CD4-positive, alpha-beta T cell treated with Interleukin-2 at 100 ng/mL for 4 hours (primary cell): Measurements from ENCODE around the gene SCAF4.
"Not testable (repeated sequence)": the region's sequence is repeated elsewhere in the genome, so short reads cannot be mapped to it uniquely, and the experiment has no call there.

Source experiments
- DNase-seq: peaks from one replicate; pipeline ENCODE4 v3.0.0-alpha.2; 2020; ENCODE audit warnings: low spot score

The SCAF4 gene

GRCh38 chr21:31641416-31641922 is 90.4 kb downstream of the SCAF4 start:
- no peak for DNase-seq

GRCh38 chr21:31636874-31637273 is 95.0 kb downstream of the SCAF4 start:
- DNase-seq: no peak

- no peak for DNase-seq
These were observed 96.9 kb downstream of the SCAF4 start for GRCh38 chr21:31634993-31635392.

GRCh38 chr21:31631881-31632280 is 100.0 kb downstream of the SCAF4 start:
- not testable (repeated sequence) for DNase-seq

DNA sequence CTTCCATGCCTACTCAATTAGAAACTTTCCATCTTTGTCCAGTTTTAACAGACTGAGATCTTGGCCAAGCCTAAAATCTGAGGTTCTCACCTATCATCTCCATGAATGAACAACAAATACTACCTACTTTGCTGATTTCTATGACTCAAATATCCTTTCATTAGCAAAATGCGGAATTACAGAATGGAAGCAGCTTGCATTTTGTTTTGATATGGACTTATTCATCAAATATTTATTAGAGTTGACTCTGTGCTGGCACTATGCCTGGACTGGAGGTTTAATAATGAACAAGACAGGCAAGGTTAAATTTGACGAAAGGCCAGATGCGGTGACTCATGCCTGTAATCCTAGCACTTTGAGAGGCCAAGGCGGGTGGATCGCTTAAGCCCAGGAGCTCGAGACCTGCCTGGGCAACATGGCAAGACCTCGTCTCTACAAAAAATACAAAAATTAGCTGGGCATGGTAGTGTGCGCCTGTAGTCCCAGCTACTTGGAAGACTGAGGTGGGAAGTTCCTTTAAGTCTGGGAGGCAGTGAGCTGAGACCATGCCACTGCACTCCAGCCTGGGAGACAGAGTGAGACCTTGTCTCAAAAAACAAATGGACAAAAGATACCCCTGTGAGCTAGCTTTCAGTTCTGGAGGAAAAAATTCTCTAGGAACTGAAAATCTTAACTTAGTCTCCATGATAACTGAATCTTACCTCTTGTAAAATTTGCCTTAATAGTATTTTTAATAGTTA is 101.8 kb downstream of the SCAF4 start:
- no peak for DNase-seq

DNA sequence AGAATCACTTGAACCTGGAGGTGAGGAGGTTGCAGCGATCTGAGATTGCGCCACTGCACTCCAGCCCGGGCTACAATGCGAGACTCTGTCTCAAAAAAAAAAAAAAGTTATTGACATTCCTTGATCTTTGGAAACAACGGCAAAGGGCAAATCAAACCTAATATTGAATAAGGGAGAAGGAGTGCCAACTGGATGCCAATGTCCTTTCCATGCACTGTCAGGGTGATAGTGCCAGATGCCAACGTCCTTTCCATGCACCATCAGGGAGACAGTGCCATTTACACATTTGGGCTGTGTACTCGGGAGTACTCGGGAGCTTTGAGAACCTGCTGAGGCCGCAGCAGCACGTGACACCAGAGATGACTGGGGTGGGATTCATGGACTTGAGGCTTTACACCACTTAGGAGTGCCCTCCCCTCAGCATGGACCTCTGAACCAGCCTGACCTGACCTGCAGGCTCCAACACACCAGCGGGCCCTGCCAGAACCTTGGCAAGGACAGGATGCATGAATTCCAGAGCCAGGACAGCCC is 106.9 kb downstream of the SCAF4 start:
- no peak for DNase-seq

DNA sequence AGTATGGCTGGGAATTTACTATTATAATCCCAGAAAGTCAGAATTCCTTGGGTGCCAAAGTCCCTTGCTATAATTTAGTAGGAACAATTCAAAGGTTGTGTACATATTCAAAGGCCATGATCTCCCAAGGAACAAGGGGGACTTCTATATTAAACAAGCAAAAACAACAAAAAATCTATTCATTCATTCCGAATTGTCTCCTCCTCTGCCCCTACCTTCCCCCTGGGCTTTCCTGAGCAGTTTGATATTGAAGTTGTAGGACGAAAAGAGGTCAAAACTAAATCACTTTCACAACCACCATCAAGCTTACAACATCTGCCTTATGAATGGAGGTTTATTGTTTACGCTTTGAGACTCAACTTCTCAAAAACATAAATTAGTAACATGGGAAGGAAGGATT is 107.7 kb downstream of the SCAF4 start:
- no peak for DNase-seq

- DNase-seq: no peak
These were observed 108.3 kb downstream of the SCAF4 start for GRCh38 chr21:31623664-31624063.

GRCh38 chr21:31622397-31622796 is 109.5 kb downstream of the SCAF4 start:
- DNase-seq: no peak
